Coronary artery (tissue), 2 donors: Measurements from ENCODE around the gene MAP2K5.

Source experiments
- DNase-seq: peaks from one replicate; pipeline ENCODE4 v3.0.0-alpha.2; 2017; ENCODE audit warnings: low spot score
- H3K27ac ChIP-seq, 2 donors: fragments of 200-600 bp; sonication (generic); one replicate each; pipeline ENCODE4 v1.5.1; 2016 to 2019
- H3K4me3 ChIP-seq: fragments of 200-600 bp; sonication (generic); 2 replicates; pipeline ENCODE4 v1.5.1; 2016; ENCODE audit warnings: mild to moderate bottlenecking, moderate library complexity
- CTCF ChIP-seq: fragments of 200-600 bp; sonication (generic); IDR thresholded peaks from one replicate; pipeline ENCODE4 v1.5.1; 2019; ENCODE audit warnings: antibody characterized with exemption

Gene MAP2K5

DNA sequence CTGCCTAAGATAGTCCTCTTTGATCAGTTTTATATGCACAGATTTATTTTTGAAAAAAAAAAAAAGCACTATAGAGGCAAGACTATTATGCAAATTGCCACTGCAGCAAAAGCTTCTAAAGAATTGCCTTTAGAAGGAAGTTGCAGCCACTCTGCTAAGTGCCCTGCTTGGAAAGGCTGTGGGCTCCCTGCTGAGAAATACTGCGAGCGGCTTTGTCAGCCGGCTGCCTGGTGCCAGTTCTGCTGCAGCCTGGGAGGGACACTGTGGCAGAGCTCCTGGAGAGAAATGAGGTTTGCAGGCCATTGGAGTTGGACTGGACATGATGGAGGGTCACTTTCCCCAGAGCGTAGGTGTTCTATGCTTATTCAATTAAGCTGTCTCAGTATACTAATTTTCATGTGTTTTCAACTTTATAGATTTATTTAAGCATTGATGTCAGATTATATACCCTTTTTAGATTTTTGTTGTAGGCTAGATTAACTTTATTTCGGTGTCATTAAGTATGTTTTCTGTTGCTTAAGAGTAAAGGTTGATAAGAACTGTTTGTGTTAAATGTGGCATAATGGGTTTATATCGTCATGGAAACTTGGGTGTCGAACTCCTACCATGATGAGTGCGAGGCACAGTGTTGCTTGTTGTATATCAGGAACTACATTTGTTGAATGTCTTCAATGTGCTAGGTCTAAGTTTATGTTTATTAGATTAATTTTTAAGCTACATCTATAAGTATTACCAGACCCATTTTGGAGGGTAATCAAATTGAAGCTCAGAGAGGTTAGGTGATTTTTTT lies 6.6 kb downstream of the MAP2K5 start:
- Histone ChIP-seq H3K27ac (no peak overlapping the region), H3K4me3 (no peak overlapping the region)
- DNase-seq = no peak
- no peak for TF ChIP-seq CTCF

GRCh38 chr15:67549736-67550135 lies 7.2 kb downstream of the MAP2K5 start:
- Histone ChIP-seq H3K27ac (no peak overlapping the region), H3K4me3 (no peak overlapping the region)
- no peak for DNase-seq
- TF ChIP-seq CTCF = no peak

DNA sequence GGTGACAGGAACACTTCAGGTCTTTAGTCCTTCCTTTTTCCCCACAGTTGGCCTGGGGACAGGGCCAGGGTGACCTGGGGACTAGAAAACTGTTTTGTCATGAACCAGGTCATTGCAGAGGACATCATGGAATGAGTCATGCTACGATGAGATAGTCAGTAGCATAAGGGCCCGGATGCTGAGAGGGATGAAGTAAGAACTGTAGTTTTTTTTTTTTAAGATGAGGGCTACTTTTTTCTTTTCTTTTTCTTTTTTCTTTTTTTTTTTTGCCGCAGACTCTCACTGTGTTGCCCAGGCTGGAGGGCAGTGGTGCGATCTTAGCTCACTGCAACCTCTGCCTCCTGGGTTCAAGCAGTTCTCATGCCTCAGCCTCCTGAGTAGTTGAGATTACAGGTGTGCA lies 8.0 kb downstream of the MAP2K5 start:
- no peak overlapping the region for H3K27ac ChIP-seq
- no peak for DNase-seq
- no peak overlapping the region for H3K4me3 ChIP-seq
- no peak for TF ChIP-seq CTCF

GRCh38 chr15:67551207-67551743 lies 8.8 kb downstream of the MAP2K5 start:
- TF ChIP-seq CTCF = no peak
- no peak for DNase-seq
- no peak overlapping the region for H3K27ac ChIP-seq
- no peak overlapping the region for H3K4me3 ChIP-seq

- Histone ChIP-seq H3K27ac (no peak overlapping the region), H3K4me3 (no peak overlapping the region)
- DNase-seq = no peak
- no peak for TF ChIP-seq CTCF
These were observed 12.1 kb downstream of the MAP2K5 start for GRCh38 chr15:67554580-67554979.

GRCh38 chr15:67556976-67557570 lies 14.6 kb downstream of the MAP2K5 start:
- no peak overlapping the region for H3K27ac ChIP-seq
- no peak for TF ChIP-seq CTCF
- H3K4me3 ChIP-seq = no peak overlapping the region
- no peak for DNase-seq

GRCh38 chr15:67558502-67558901 lies 16.0 kb downstream of the MAP2K5 start:
- Histone ChIP-seq H3K4me3 (no peak overlapping the region), H3K27ac (no peak overlapping the region)
- DNase-seq = no peak
- TF ChIP-seq CTCF = no peak
